ENCODE measurements around the gene RNU1-4. TPM values are rescaled to one million over a fixed set of nuclear protein-coding genes. Genes with fewer than 3 reads are reported as not detected.
"Not testable (repeated sequence)": the region's sequence is repeated elsewhere in the genome, so short reads cannot be mapped to it uniquely, and the experiment has no call there.

RNU1-4 gene
- total and polyA plus RNA-seq, 10 donors: under 0.01 to 8,075 (median 6,234) TPM; not detected in 3

DNA sequence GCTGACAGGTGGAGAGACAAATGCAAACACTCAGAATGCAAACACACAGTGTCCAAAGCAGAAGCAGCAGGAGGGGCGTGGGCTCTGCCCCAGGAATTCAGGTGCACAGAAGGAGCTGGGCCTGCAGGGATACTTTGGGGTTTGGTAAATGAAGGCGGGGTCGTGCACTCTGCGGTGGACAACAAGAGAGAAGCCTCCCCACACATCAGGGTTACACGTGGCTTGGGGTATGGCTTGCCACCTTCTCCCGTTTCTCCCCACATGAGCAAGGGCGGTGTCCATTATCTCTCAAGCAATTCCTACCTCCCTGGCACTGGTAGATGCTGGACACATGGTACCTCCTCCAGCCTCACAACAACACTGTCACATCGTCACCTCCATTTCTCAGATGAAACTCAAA lies 35.0 kb downstream of the RNU1-4 start:
- H3K27ac ChIP-seq; H3K4me1 ChIP-seq; H3K4me3 ChIP-seq; H3K9me3 ChIP-seq; H3K36me3 ChIP-seq; intact Hi-C loops (cut with DNase I; ENCODE audit: low total_unique reads): not testable (repeated sequence)
- DNase-seq: peak; percentile 66
- WGBS, 5 donors: 84 to 92% (median 87%) methylated on average over 6 to 7 of the region's 8 CpGs
- peaks cover 0 to 44% (median 10%) of the 10 kb centered on the region in 7 donors for H3K27me3 ChIP-seq (replicated peaks in 1 of 7)

- H3K4me1 ChIP-seq; H3K4me3 ChIP-seq; H3K36me3 ChIP-seq; intact Hi-C loops (cut with DNase I; ENCODE audit: low total_unique reads); H3K27ac ChIP-seq; H3K9me3 ChIP-seq: not testable (repeated sequence)
- DNase-seq: peak; percentile 10
- peaks cover 0 to 39% (median 10%) of the 10 kb centered on the region in 7 donors for H3K27me3 ChIP-seq (replicated peaks in 1 of 7)
- 76 to 93% (median 87%) methylated on average over 3 to 5 of the region's 8 CpGs for WGBS, 5 donors
Observed at GRCh38 chr1:16776248-16776647, 35.9 kb downstream of the RNU1-4 start.

- peaks cover 0 to 38% (median 10%) of the 10 kb centered on the region in 7 donors for H3K27me3 ChIP-seq (replicated peaks in 1 of 7)
- WGBS, 5 donors: 83 to 88% (median 85%) methylated on average over 5 of the region's 5 CpGs
- H3K9me3 ChIP-seq; H3K4me1 ChIP-seq; intact Hi-C loops (cut with DNase I; ENCODE audit: low total_unique reads); H3K27ac ChIP-seq; H3K4me3 ChIP-seq; H3K36me3 ChIP-seq: not testable (repeated sequence)
- DNase-seq: peak; percentile 19
Observed at GRCh38 chr1:16776835-16777234, 36.5 kb downstream of the RNU1-4 start.

DNA sequence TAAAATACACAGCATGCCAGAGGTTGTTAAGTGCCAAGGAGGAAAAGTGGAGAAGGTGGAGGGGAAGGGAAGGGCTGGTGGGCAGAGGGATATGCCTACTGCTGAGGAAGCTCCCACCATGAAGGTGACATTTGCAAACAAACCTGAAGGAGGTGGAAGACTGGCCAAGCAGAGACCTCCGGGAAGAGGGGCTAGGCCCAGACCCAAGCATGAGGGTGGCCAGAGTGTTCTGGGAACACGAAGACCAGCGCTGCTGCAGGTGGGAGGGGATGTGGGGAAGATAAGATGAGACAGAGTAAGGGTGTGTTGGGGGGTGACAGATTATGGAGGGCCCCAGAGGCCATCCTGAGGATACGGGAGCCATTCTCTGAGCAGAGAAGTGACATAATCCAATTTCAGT lies 37.5 kb downstream of the RNU1-4 start:
- 86 to 97% (median 90%) methylated on average over 4 of the region's 4 CpGs for WGBS, 5 donors
- peaks cover 0 to 31% (median 5%) of the 10 kb centered on the region in 7 donors for H3K27me3 ChIP-seq (replicated peaks in 1 of 7)
- H3K36me3 ChIP-seq; intact Hi-C loops (cut with DNase I; ENCODE audit: low total_unique reads); H3K4me3 ChIP-seq; H3K27ac ChIP-seq; H3K9me3 ChIP-seq; H3K4me1 ChIP-seq: not testable (repeated sequence)
- peak; percentile 66 for DNase-seq

GRCh38 chr1:16779525-16779924 lies 39.2 kb downstream of the RNU1-4 start:
- peak; percentile 21 for DNase-seq
- H3K4me1 ChIP-seq; H3K4me3 ChIP-seq; H3K27ac ChIP-seq; intact Hi-C loops (cut with DNase I; ENCODE audit: low total_unique reads); H3K9me3 ChIP-seq; H3K36me3 ChIP-seq: not testable (repeated sequence)
- H3K27me3 ChIP-seq (replicated peaks in 1 of 7): peaks cover 0 to 24% (median 5%) of the 10 kb centered on the region in 7 donors
- 77 to 91% (median 88%) methylated on average over 5 of the region's 5 CpGs for WGBS, 5 donors

GRCh38 chr1:16781033-16781432 lies 40.7 kb downstream of the RNU1-4 start:
- H3K36me3 ChIP-seq; H3K4me1 ChIP-seq; H3K4me3 ChIP-seq; H3K9me3 ChIP-seq; intact Hi-C loops (cut with DNase I; ENCODE audit: low total_unique reads); DNase-seq; H3K27ac ChIP-seq: not testable (repeated sequence)
- H3K27me3 ChIP-seq (replicated peaks in 1 of 7): peaks cover 0 to 19% (median 5%) of the 10 kb centered on the region in 7 donors
- WGBS, 5 donors: no CpG with 5 or more reads among the region's 2 CpGs

DNA sequence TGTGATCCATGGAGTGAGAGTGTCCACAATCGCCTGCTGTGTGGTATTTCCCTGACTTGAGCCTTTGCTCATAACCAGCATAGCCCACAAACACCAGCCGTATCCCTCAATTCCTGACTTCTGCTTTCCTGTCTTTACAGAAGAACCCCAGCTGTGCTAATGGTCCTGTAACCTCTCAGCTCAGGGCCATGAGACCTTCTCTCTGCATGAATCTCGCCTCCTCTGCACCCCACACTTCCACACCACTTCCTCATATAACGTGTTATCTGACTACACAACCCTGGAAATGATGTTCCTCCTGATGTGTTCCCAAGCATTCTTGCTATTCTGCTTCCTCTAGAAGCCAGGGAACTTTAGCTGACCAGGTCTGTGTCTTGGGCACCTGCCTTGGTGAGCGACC lies 41.3 kb downstream of the RNU1-4 start:
- WGBS, 5 donors: 27 to 63% (median 32%) methylated on average over 3 to 5 of the region's 5 CpGs
- intact Hi-C loops (cut with DNase I; ENCODE audit: low total_unique reads); H3K9me3 ChIP-seq; H3K4me1 ChIP-seq; H3K36me3 ChIP-seq; H3K4me3 ChIP-seq; H3K27ac ChIP-seq: not testable (repeated sequence)
- H3K27me3 ChIP-seq (replicated peaks in 1 of 7): peaks cover 0 to 19% (median 5%) of the 10 kb centered on the region in 7 donors
- peak; percentile 7 for DNase-seq

- H3K36me3 ChIP-seq; H3K27ac ChIP-seq; H3K4me1 ChIP-seq; intact Hi-C loops (cut with DNase I; ENCODE audit: low total_unique reads); DNase-seq; H3K27me3 ChIP-seq (replicated peaks in 1 of 7); H3K4me3 ChIP-seq; H3K9me3 ChIP-seq: not testable (repeated sequence)
- WGBS, 5 donors: 67% methylated on average over 1 of the region's 2 CpGs; no CpG with 5 or more reads in 4 of the 5 donors
Observed at GRCh38 chr1:16784955-16785354, 44.6 kb downstream of the RNU1-4 start.

GRCh38 chr1:16786362-16786761 lies 46.0 kb downstream of the RNU1-4 start:
- intact Hi-C loops (cut with DNase I; ENCODE audit: low total_unique reads); H3K4me3 ChIP-seq; H3K4me1 ChIP-seq; H3K27ac ChIP-seq; H3K27me3 ChIP-seq (replicated peaks in 1 of 7); H3K9me3 ChIP-seq; H3K36me3 ChIP-seq: not testable (repeated sequence)
- DNase-seq: peak; percentile 45
- WGBS, 5 donors: 69 to 83% (median 72%) methylated on average over 4 of the region's 4 CpGs

- WGBS, 5 donors: 83 to 100% (median 91%) methylated on average over 1 to 3 of the region's 3 CpGs
- DNase-seq; H3K27ac ChIP-seq; H3K36me3 ChIP-seq; H3K4me3 ChIP-seq; intact Hi-C loops (cut with DNase I; ENCODE audit: low total_unique reads); H3K9me3 ChIP-seq; H3K4me1 ChIP-seq; H3K27me3 ChIP-seq (replicated peaks in 1 of 7): not testable (repeated sequence)
Observed at GRCh38 chr1:16787175-16787574, 46.9 kb downstream of the RNU1-4 start.

- H3K9me3 ChIP-seq; H3K4me3 ChIP-seq; H3K27ac ChIP-seq; H3K36me3 ChIP-seq; H3K27me3 ChIP-seq (replicated peaks in 1 of 7); intact Hi-C loops (cut with DNase I; ENCODE audit: low total_unique reads); H3K4me1 ChIP-seq; DNase-seq: not testable (repeated sequence)
- WGBS, 5 donors: 44 to 66% (median 57%) methylated on average over 3 of the region's 5 CpGs
Observed at GRCh38 chr1:16787711-16788110, 47.4 kb downstream of the RNU1-4 start.

Data from spleen (tissue), 11 donors.